ENCODE data around the gene LMX1A.
A peak's percentile ranks its signal among the peaks of the same experiment; 100 is the strongest.

LMX1A gene

GRCh38 chr1:165161130-165161529 is 195.4 kb downstream of the LMX1A start:
- H3K4me3 ChIP-seq (ENCODE audit: low read length): no peak overlapping the region
- no peak for TF ChIP-seq CTCF (conservative IDR thresholded peaks at IDR 0.05; ENCODE audit: low read depth, low read length)
- DNase-seq (ENCODE audit: low read depth): no peak

GRCh38 chr1:165153182-165153581 is 203.3 kb downstream of the LMX1A start:
- TF ChIP-seq CTCF (conservative IDR thresholded peaks at IDR 0.05; ENCODE audit: low read depth, low read length): no peak
- no peak overlapping the region for H3K4me3 ChIP-seq (ENCODE audit: low read length)
- no peak for DNase-seq (ENCODE audit: low read depth)

GRCh38 chr1:165152727-165153126 is 203.8 kb downstream of the LMX1A start:
- no peak for DNase-seq (ENCODE audit: low read depth)
- TF ChIP-seq CTCF (conservative IDR thresholded peaks at IDR 0.05; ENCODE audit: low read depth, low read length): peak; percentile 67
- H3K4me3 ChIP-seq (ENCODE audit: low read length): no peak overlapping the region

GRCh38 chr1:165152109-165152508 is 204.4 kb downstream of the LMX1A start:
- no peak for DNase-seq (ENCODE audit: low read depth)
- TF ChIP-seq CTCF (conservative IDR thresholded peaks at IDR 0.05; ENCODE audit: low read depth, low read length): no peak
- no peak overlapping the region for H3K4me3 ChIP-seq (ENCODE audit: low read length)
